PC-3 (cell line): ENCODE data around the gene ERMARD.

ENCODE experiments used
- EZH2 ChIP-seq: fragments of 300-600 bp; sonication (generic); IDR thresholded peaks from one replicate; pipeline ENCODE4 v1.6.1; 2017; ENCODE audit warnings: antibody characterized with exemption, mild to moderate bottlenecking, low read length; ENCODE audit not compliant: unreplicated experiment
- TF ChIP-seq, protein P1 (sequence below): fragments of 300-600 bp; sonication (generic); conservative IDR thresholded peaks from 2 replicates; pipeline ENCODE4 v1.5.1; 2017; ENCODE audit warnings: antibody characterized with exemption, low read depth, mild to moderate bottlenecking, low read length

DNA sequence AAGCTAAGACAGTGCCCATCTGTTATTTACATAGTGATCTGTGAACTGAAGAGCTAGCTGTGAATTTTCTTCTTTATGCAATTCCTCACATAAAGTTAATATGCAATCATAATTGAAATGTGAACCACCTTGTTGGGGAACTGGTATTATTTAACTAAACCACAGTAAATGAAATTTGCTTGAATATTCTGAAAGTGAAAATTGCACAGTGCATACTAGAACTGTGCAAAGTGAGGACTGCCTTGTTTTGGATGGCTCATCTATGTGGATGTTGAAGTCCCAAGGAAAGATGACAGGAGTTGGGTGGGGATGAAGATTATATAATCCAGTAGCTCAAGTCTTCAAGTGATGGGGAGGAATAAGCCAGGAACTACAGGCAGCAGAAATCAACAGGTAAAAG lies 21.5 kb upstream of the ERMARD start:
- TF ChIP-seq EZH2, result no peak
- TF ChIP-seq, protein P1, sequence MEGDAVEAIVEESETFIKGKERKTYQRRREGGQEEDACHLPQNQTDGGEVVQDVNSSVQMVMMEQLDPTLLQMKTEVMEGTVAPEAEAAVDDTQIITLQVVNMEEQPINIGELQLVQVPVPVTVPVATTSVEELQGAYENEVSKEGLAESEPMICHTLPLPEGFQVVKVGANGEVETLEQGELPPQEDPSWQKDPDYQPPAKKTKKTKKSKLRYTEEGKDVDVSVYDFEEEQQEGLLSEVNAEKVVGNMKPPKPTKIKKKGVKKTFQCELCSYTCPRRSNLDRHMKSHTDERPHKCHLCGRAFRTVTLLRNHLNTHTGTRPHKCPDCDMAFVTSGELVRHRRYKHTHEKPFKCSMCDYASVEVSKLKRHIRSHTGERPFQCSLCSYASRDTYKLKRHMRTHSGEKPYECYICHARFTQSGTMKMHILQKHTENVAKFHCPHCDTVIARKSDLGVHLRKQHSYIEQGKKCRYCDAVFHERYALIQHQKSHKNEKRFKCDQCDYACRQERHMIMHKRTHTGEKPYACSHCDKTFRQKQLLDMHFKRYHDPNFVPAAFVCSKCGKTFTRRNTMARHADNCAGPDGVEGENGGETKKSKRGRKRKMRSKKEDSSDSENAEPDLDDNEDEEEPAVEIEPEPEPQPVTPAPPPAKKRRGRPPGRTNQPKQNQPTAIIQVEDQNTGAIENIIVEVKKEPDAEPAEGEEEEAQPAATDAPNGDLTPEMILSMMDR, result no peak
